HL-60 (cell line): ENCODE data around the gene RPUSD4.

Source experiments
- DNase-seq, 2 experiments: peaks; one replicate each; pipeline ENCODE4 v3.0.0-alpha.2; 2010 to 2020; ENCODE audit warnings: low read depth in 1 of 2, low spot score in 1 of 2
- H3K27ac ChIP-seq: fragments of 250-450 bp; sonication (Bioruptor Pico); replicated peaks from 2 replicates; pipeline ENCODE4 v1.5.1; 2020; ENCODE audit warnings: mild to moderate bottlenecking, moderate library complexity
- H3K27me3 ChIP-seq: fragments of 250-450 bp; sonication (Bioruptor Pico); 2 replicates; pipeline ENCODE4 v1.5.1; 2021; ENCODE audit warnings: mild to moderate bottlenecking, moderate library complexity; ENCODE audit not compliant: insufficient read depth, poor library complexity, severe bottlenecking
- H3K4me3 ChIP-seq: replicated peaks from 2 replicates; pipeline ENCODE4 v1.5.1; 2011; ENCODE audit warnings: mild to moderate bottlenecking, control low read depth, low read length; ENCODE audit not compliant: insufficient read depth
- CTCF ChIP-seq: IDR thresholded peaks from one replicate; pipeline ENCODE4 v1.5.1; 2011; ENCODE audit warnings: low read length, control low read depth, inconsistent platforms; ENCODE audit not compliant: insufficient read depth
- GABPA ChIP-seq: IDR thresholded peaks from 2 replicates; pipeline ENCODE4 v1.6.1; 2012; ENCODE audit warnings: low read depth
- POLR2AphosphoS5 ChIP-seq: IDR thresholded peaks from 2 replicates; pipeline ENCODE4 v1.6.1; 2012; ENCODE audit warnings: low read depth
- REST ChIP-seq: IDR thresholded peaks from 2 replicates; pipeline ENCODE4 v1.6.1; 2012; ENCODE audit warnings: low read depth; ENCODE audit not compliant: insufficient replicate concordance
- SPI1 ChIP-seq: IDR thresholded peaks from 2 replicates; pipeline ENCODE4 v1.6.1; 2012; ENCODE audit warnings: low read depth, mild to moderate bottlenecking, borderline replicate concordance

Gene RPUSD4

GRCh38 chr11:126153006-126153405, 58.4 kb downstream of the RPUSD4 start:
- no peak for TF ChIP-seq REST
- no peak for TF ChIP-seq POLR2AphosphoS5
- TF ChIP-seq CTCF, result no peak
- TF ChIP-seq SPI1, result no peak
- no peaks in the 10 kb centered on the region for H3K27me3 ChIP-seq

GRCh38 chr11:126152586-126152985, 58.9 kb downstream of the RPUSD4 start:
- no peak for TF ChIP-seq REST
- no peak for TF ChIP-seq CTCF
- TF ChIP-seq SPI1, result no peak
- no peak for TF ChIP-seq GABPA
- TF ChIP-seq POLR2AphosphoS5, result no peak
- Histone ChIP-seq H3K4me3 (no peak overlapping the region), H3K27ac (no peak overlapping the region), H3K27me3 (no peaks in the 10 kb centered on the region)
- no peak for DNase-seq

More at GRCh38 chr11:126153006-126153405, 58.4 kb downstream of the RPUSD4 start:
- Histone ChIP-seq H3K4me3 (no peak overlapping the region), H3K27ac (no peak overlapping the region)
- DNase-seq, result no peak

- H3K27me3 ChIP-seq, result no peaks in the 10 kb centered on the region
- H3K27ac ChIP-seq, result no peak overlapping the region
- no peak overlapping the region for H3K4me3 ChIP-seq
- DNase-seq, result no peak
- TF ChIP-seq POLR2AphosphoS5, result no peak
- no peak for TF ChIP-seq REST
- TF ChIP-seq GABPA, result no peak
- TF ChIP-seq CTCF, result no peak
- TF ChIP-seq SPI1, result no peak
These were observed 59.3 kb downstream of the RPUSD4 start for GRCh38 chr11:126152152-126152551.
